NCI-H128 (cell line): Measurements from ENCODE around the gene MSH3.

Experiments
- DNase-seq: peaks from one replicate; lab custom pipeline; 2025; ENCODE audit not compliant: unreplicated experiment; lab: John Stamatoyannopoulos, UW

Gene MSH3

GRCh38 chr5:80654391-80655230, at the start of gene MSH3, which contains the start of gene DHFR:
Gene MSH3 (plus strand): TSS chr5:80654652. CDS start chr5:80654728, 76 bp downstream.
Gene DHFR (minus strand): TSS chr5:80654983. CDS start chr5:80654489, 494 bp downstream.
- peak; percentile 66 for DNase-seq

- no peak for DNase-seq
Measured at GRCh38 chr5:80607343-80607742, 47.1 kb upstream of the MSH3 start.

- no peak for DNase-seq
Measured at GRCh38 chr5:80607832-80608231, 46.6 kb upstream of the MSH3 start.

- no peak for DNase-seq
Measured at GRCh38 chr5:80608731-80609130, 45.7 kb upstream of the MSH3 start.

GRCh38 chr5:80609692-80610091, 44.8 kb upstream of the MSH3 start:
- DNase-seq: no peak

GRCh38 chr5:80615266-80615914, 39.1 kb upstream of the MSH3 start:
- no peak for DNase-seq

- no peak for DNase-seq
Measured at GRCh38 chr5:80618438-80618837, 36.0 kb upstream of the MSH3 start.

- DNase-seq: no peak
Measured at GRCh38 chr5:80619086-80619485, 35.4 kb upstream of the MSH3 start.

- no peak for DNase-seq
Measured at GRCh38 chr5:80620211-80620610, 34.2 kb upstream of the MSH3 start.

- no peak for DNase-seq
Measured at GRCh38 chr5:80622756-80623155, 31.7 kb upstream of the MSH3 start.

GRCh38 chr5:80623999-80624398, 30.5 kb upstream of the MSH3 start:
- DNase-seq: no peak

GRCh38 chr5:80625230-80625629, 29.2 kb upstream of the MSH3 start:
- no peak for DNase-seq

- no peak for DNase-seq
Measured at GRCh38 chr5:80629281-80629680, 25.2 kb upstream of the MSH3 start.

- DNase-seq: no peak
Measured at GRCh38 chr5:80631278-80632259, 22.9 kb upstream of the MSH3 start.

GRCh38 chr5:80632700-80633099, 21.8 kb upstream of the MSH3 start:
- DNase-seq: no peak

- no peak for DNase-seq
Measured at GRCh38 chr5:80634193-80634592, 20.3 kb upstream of the MSH3 start.

GRCh38 chr5:80641353-80641752, 13.1 kb upstream of the MSH3 start:
- no peak for DNase-seq

- no peak for DNase-seq
Measured at GRCh38 chr5:80644900-80645299, 9.6 kb upstream of the MSH3 start.

GRCh38 chr5:80646926-80647325, 7.5 kb upstream of the MSH3 start:
- DNase-seq: no peak

- no peak for DNase-seq
Measured at GRCh38 chr5:80653502-80653901, 950 bp upstream of the MSH3 start.

- no peak for DNase-seq
Measured at GRCh38 chr5:80654054-80654390, 430 bp upstream of the MSH3 start.
